ENCODE results near the gene LHX1. TPM values are rescaled to one million over a fixed set of nuclear protein-coding genes. Genes with fewer than 3 reads are reported as not detected.

Gene LHX1
- polyA plus RNA-seq, 3 donors = not detected

GRCh38 chr17:36979565-36979941, 42.3 kb downstream of the LHX1 start:
- Mint-ChIP-seq H3K4me1 (peaks cover 11% of the 10 kb centered on the region), H3K27me3 (ENCODE audit: low read depth in 3 of 3) (peaks cover 0 to 2% (median 0%) of the 10 kb centered on the region in 3 donors), H3K4me3 (no peak overlapping the region), H3K9me3 (peaks cover 0 to 4% (median 0%) of the 10 kb centered on the region in 7 donors), H3K27ac (no peak overlapping the region), H3K36me3 (peaks cover 43 to 59% of the 10 kb centered on the region in 2 donors)
- Histone ChIP-seq H2AFZ (ENCODE audit: insufficient read depth, low read depth, low read length, poor library complexity, severe bottlenecking) (no peak overlapping the region), H4K20me1 (ENCODE audit: insufficient read depth, low read length) (peaks cover 89% of the 10 kb centered on the region), H3K27ac (ENCODE audit: low read depth in 1 of 2, low read length in 2 of 2) (no peak overlapping the region), H3K27me3 (ENCODE audit: control insufficient read depth in 2 of 2, insufficient read depth in 2 of 2, low read length in 2 of 2) (no peaks in the 10 kb centered on the region), H3K79me2 (ENCODE audit: insufficient read depth, low read length) (peaks cover 53% of the 10 kb centered on the region), H3K4me2 (replicated peaks; ENCODE audit: extremely low read depth, low read length, poor library complexity, severe bottlenecking) (no peak overlapping the region), H3K9me3 (replicated peaks in 1 of 2; ENCODE audit: control insufficient read depth in 1 of 2, insufficient read depth in 1 of 2, low read length in 2 of 2) (no peaks in the 10 kb centered on the region), H3K36me3 (replicated peaks in 1 of 2; ENCODE audit: control insufficient read depth in 1 of 2, insufficient read depth in 2 of 2, low read length in 2 of 2) (peaks cover 0 to 47% of the 10 kb centered on the region in 2 donors), H3K4me1 (ENCODE audit: control insufficient read depth in 1 of 2, insufficient read depth in 2 of 2, low read length in 2 of 2) (no peaks in the 10 kb centered on the region), H3K4me3 (replicated peaks in 1 of 3; ENCODE audit: low read depth in 2 of 3, low read length in 3 of 3) (no peak overlapping the region), H3K9ac (ENCODE audit: insufficient read depth, low read length, poor library complexity, severe bottlenecking) (no peak overlapping the region)
- intact Hi-C loops (cut with micrococcal nuclease) = no loop called here
- TF ChIP-seq CTCF (IDR thresholded peaks at IDR 0.05) = no peak
- no peak for DNase-seq
- WGBS (ENCODE audit: insufficient coverage) = no CpG with 5 or more reads among the region's 4 CpGs

GRCh38 chr17:36980280-36980761, 43.0 kb downstream of the LHX1 start:
- H3K9ac ChIP-seq (ENCODE audit: insufficient read depth, low read length, poor library complexity, severe bottlenecking) = no peak overlapping the region
- H4K20me1 ChIP-seq (ENCODE audit: insufficient read depth, low read length) = peaks cover 89% of the 10 kb centered on the region
- Mint-ChIP-seq H3K27ac (no peak overlapping the region), H3K9me3 (peaks cover 0 to 4% (median 0%) of the 10 kb centered on the region in 7 donors), H3K4me1 (peaks cover 11% of the 10 kb centered on the region), H3K36me3 (peaks cover 38 to 60% of the 10 kb centered on the region in 2 donors), H3K27me3 (ENCODE audit: low read depth in 3 of 3) (peaks cover 0 to 2% (median 0%) of the 10 kb centered on the region in 3 donors), H3K4me3 (no peak overlapping the region)
- DNase-seq = no peak
- no peak for TF ChIP-seq CTCF (IDR thresholded peaks at IDR 0.05)
- peaks cover 4 to 53% of the 10 kb centered on the region in 2 donors for H3K36me3 ChIP-seq (replicated peaks in 1 of 2; ENCODE audit: control insufficient read depth in 1 of 2, insufficient read depth in 2 of 2, low read length in 2 of 2)
- intact Hi-C loops (cut with micrococcal nuclease) = no loop called here
- H3K4me1 ChIP-seq (ENCODE audit: control insufficient read depth in 1 of 2, insufficient read depth in 2 of 2, low read length in 2 of 2) = no peaks in the 10 kb centered on the region
- no peak overlapping the region for H3K4me2 ChIP-seq (replicated peaks; ENCODE audit: extremely low read depth, low read length, poor library complexity, severe bottlenecking)
- H3K27ac ChIP-seq (ENCODE audit: low read depth in 1 of 2, low read length in 2 of 2) = no peak overlapping the region
- no peaks in the 10 kb centered on the region for H3K9me3 ChIP-seq (replicated peaks in 1 of 2; ENCODE audit: control insufficient read depth in 1 of 2, insufficient read depth in 1 of 2, low read length in 2 of 2)
- no peaks in the 10 kb centered on the region for H3K27me3 ChIP-seq (ENCODE audit: control insufficient read depth in 2 of 2, insufficient read depth in 2 of 2, low read length in 2 of 2)
- peaks cover 50% of the 10 kb centered on the region for H3K79me2 ChIP-seq (ENCODE audit: insufficient read depth, low read length)
- no CpG with 5 or more reads among the region's 2 CpGs for WGBS (ENCODE audit: insufficient coverage)
- H3K4me3 ChIP-seq (replicated peaks in 1 of 3; ENCODE audit: low read depth in 2 of 3, low read length in 3 of 3) = no peak overlapping the region
- no peak overlapping the region for H2AFZ ChIP-seq (ENCODE audit: insufficient read depth, low read depth, low read length, poor library complexity, severe bottlenecking)
